ENCODE results near the gene LELP1.

GRCh38 chr1:153231363-153231762, 28.1 kb downstream of the LELP1 start:
- TF ChIP-seq CREB1 (CRISPR knock-in tag; IDR thresholded peaks at IDR 0.05; ENCODE audit: low read depth) (no peak), REST (IDR thresholded peaks at IDR 0.05; ENCODE audit: unreplicated experiment) (no peak), EZH2phosphoT487 (IDR thresholded peaks at IDR 0.05; ENCODE audit: unreplicated experiment) (no peak), ZNF331 (CRISPR knock-in tag; IDR thresholded peaks at IDR 0.05; ENCODE audit: low read depth) (no peak), POLR2AphosphoS5 (IDR thresholded peaks at IDR 0.05; ENCODE audit: low read depth) (no peak), EZH2 (IDR thresholded peaks at IDR 0.05; ENCODE audit: low read depth, unreplicated experiment) (no peak), JUNB (IDR thresholded peaks at IDR 0.05; ENCODE audit: unreplicated experiment) (no peak), ETS1 (IDR thresholded peaks at IDR 0.05) (no peak), NANOG (IDR thresholded peaks at IDR 0.05; ENCODE audit: borderline replicate concordance) (no peak), STAT1 (IDR thresholded peaks at IDR 0.05; ENCODE audit: unreplicated experiment) (no peak)
- TF ChIP-seq, protein P1, sequence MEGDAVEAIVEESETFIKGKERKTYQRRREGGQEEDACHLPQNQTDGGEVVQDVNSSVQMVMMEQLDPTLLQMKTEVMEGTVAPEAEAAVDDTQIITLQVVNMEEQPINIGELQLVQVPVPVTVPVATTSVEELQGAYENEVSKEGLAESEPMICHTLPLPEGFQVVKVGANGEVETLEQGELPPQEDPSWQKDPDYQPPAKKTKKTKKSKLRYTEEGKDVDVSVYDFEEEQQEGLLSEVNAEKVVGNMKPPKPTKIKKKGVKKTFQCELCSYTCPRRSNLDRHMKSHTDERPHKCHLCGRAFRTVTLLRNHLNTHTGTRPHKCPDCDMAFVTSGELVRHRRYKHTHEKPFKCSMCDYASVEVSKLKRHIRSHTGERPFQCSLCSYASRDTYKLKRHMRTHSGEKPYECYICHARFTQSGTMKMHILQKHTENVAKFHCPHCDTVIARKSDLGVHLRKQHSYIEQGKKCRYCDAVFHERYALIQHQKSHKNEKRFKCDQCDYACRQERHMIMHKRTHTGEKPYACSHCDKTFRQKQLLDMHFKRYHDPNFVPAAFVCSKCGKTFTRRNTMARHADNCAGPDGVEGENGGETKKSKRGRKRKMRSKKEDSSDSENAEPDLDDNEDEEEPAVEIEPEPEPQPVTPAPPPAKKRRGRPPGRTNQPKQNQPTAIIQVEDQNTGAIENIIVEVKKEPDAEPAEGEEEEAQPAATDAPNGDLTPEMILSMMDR (conservative IDR thresholded peaks at IDR 0.05; ENCODE audit: low read depth in 2 of 2): no peak
